HG03097 (cell line): ENCODE results near the gene STK11.
"Not testable (repeated sequence)": the region's sequence is repeated elsewhere in the genome, so short reads cannot be mapped to it uniquely, and the experiment has no call there.

Experiments
- ATAC-seq: cut with Tn5 transposase; IDR thresholded peaks from one replicate; pipeline ENCODE4 v1.9.1; 2021; ENCODE audit not compliant: unreplicated experiment, low FRiP score

The STK11 gene

DNA sequence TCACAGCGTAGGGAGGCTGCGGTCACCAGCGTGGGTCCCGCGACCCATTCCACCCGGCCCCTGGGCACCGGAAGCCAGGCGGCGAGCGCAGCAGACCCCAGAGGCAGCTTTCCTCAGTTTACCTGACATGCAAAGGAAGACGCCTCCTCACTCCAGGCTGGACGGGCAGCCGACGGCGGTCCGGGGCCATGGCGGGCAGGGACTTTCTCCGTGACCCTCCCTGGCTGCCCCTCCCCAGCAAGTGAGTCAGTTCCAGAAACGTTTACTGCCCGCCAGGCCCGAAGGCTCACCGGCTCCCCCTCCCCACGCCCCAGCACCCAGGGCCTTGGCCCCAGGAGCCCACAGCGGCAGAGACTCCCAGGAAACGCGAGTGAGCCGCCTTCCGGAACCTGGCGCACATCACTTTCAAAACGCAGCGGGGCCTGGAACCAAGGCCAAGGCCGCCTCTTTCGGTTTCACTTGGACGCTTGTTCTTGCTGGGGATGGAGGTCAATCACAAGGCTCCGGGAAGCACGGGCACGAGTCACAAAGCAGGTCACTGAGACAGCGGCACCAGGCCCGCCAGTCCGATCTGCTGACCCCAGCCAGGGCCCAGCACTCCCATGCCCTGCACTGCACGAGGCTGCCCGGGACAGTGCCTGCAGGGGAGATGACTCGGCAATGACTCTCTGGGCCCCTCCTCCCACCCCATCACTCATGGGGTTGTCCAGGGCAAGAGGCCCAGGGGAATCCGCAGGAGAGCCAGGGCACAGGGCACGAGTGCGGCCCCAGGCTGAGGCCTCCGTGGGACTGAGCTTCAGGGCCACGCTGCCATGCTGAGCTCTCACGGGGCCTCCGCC lies 36.8 kb upstream of the STK11 start:
- no peak for ATAC-seq

DNA sequence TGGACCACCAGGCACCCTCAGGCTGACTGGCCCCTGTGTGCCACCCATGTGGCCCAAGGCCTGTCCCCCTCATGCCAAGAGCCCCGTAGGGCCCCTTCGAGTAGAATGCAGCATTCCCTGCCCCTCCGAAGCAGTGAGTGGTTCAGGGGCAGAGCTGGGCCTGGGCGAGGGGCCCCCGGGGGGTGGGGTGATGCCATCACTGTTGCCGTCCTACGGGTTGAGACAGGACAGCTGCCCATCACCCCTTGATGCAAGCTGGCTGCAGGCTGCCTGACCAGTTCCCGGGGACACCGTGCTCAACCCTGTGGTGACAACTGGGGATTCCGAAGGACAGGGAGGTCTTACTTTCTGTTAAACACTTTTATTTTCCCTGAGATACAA lies 36.2 kb upstream of the STK11 start:
- no peak for ATAC-seq

DNA sequence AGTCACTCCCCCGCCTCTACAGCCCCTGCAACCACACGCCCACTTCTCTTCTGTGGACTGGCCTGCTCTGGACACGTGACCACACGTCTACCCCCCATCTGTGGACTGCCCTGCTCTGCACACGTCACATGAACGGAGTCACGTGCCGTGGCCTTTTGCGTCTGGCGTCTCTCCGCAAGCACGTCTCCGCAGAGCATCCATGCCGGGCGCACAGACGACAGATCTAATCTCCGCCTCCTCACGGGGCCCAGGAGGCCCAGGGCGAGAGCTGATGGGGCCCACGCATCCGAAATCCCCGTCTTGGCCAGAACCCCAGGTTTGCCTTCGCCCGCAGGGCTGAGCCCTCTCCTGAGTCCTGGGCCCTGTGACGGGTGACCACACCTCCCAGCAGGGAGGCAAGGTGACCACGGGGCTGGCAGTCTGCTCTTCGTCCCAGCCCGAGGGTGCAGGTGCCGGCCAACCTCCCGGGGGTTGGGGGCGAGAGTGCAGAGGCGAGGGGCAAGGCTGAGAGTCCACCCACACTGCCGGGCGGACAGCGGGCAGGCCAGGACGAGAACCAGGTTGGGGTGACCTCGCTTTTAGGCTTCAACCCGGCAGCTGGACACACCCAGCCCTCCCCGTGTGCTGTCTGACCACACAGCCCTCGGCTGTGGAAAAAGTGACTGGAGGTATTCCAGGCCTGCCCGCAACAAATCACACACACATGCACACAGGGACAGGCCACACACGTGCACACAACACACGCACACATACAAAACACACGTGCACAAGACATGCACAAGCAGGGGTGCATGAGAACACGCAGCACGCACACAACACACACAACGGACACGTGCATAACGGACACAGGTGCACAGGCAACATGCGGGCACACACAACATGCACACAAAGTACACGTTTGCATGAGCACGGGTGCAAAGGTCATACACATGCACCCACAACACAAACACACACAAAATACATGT lies 35.4 kb upstream of the STK11 start:
- no peak for ATAC-seq

DNA sequence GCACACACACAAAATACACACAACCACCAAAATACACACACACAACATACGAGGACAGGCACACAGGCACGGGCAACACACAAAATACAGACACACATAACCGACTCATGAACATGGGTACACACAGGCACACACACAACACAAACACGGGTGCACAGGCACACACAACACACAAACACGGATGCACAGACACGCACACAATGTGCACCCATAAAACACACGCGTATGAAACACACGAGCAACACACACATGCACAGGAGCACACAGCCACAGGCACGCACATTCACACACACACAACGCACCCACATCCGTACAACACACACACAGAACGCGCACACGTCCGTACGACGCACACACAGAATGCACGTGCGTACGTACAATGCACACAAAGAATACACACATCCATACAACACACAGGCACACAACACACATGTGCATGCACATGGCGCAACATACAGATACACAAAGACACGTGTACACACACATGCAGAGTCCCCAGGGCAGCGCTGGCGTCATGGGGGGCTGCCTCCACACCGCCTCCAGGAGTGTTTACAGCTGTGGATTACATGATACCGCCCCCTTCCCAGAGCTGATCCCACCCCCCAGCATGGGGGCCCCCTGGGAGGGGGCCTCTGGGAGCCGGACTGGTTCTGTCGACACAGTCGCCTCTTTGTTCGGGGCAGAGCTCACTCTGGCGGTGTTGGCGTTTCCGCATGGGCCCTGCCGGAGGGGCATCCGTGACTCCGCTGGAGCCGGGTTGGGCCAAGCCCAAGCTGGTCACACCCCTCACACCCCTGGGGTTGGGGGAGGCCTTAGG lies 34.4 kb upstream of the STK11 start:
- ATAC-seq = no peak

DNA sequence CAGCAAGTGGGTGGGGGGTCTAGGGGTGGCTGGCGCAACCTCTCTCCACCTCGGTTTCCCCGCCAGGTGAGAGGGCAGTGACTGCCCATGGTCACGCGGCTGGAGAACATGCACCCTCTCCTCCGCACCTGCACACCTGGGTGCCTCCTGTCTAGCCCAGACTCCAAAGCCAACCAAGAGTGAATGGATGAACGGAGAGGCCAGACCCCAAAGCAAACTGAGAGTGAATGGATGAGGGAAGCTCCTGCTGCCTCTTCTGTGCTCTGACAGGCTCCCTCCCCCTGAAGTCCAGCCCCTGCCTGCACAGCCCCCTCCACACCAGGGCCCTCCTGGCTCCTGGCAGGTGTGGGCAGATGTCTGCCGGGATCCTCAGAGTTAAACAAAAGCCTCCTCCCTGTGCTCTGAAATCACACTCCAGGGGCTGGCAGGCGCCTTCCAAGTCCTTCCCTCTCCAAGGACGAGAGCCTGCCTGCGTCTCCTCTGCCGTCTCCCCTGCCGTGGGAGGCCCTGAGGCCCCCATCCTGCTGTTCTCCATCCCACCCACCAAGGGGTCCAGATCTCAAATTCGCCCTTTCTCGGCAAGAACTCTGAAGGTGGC lies 33.7 kb upstream of the STK11 start:
- ATAC-seq = no peak

DNA sequence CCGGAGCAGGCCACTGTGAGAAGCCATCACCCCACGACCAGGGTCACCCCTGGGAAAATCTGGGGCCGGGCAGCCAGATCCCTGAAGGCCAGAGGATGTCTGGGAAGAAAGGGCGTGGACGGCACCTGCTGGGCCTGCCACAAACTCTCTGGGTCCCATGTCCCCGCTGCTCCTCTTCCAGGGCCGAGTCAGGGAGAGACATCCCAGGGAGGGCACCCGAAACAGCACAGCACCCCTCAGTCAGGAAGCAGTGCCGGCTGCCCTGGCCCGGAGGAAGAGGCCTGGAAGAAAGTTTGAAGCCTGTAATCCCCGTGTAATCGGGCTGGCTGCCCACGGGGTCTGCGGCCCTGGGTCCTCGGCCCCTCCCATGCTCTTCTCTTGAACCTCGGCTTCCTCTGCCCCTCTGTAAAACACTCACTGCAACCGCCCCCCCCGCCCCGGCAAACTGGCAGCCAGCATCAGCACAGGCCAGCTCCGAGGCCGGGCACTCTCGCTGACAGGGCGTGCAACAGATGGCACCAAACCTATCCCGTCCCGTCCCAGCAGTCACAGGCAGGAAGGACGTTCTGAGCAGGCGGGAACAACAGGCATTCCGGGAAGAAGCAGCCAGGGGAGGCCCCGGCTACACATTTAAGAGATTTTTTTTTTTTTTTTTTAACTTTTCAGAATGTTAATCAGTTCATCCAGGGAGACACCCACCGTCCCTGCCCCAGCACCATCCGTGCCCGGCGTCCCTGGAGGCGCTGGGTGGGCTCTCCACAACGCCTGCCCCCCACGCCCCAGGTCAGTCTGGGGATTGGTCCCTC lies 33.0 kb upstream of the STK11 start:
- ATAC-seq = no peak

DNA sequence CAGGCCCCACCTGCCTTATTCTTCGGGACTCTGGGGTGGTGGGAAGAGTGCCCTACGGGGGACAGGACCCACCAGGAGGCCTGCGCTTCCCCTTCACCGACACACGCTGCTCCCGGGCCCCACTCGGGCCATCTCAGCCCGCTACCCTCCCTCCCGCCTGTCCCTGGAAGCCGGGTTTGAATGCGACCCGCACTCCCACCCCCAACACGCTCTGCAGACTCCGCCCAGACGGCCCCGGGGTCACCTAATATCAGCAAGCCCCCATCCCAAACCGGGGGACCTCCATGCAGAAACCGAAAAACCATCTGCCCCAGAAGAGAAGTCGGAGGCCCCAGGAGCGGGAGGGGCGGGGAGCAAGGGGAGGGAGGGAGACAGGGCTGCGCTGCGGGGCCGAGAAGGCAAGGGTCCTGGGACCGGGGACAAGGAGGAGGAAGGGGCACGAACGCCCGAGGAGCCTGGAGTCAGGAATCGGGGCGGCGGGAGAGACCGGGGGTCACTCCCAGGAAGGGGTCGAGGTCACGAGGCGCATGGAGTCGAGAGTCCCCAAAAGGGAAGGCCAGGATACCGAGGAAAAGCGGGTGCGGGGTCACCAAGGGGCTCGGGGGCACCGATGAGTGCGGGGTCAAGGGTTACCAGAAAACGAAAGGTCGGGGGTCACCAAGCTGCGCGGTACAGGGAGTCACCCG lies 32.3 kb upstream of the STK11 start:
- no peak for ATAC-seq

DNA sequence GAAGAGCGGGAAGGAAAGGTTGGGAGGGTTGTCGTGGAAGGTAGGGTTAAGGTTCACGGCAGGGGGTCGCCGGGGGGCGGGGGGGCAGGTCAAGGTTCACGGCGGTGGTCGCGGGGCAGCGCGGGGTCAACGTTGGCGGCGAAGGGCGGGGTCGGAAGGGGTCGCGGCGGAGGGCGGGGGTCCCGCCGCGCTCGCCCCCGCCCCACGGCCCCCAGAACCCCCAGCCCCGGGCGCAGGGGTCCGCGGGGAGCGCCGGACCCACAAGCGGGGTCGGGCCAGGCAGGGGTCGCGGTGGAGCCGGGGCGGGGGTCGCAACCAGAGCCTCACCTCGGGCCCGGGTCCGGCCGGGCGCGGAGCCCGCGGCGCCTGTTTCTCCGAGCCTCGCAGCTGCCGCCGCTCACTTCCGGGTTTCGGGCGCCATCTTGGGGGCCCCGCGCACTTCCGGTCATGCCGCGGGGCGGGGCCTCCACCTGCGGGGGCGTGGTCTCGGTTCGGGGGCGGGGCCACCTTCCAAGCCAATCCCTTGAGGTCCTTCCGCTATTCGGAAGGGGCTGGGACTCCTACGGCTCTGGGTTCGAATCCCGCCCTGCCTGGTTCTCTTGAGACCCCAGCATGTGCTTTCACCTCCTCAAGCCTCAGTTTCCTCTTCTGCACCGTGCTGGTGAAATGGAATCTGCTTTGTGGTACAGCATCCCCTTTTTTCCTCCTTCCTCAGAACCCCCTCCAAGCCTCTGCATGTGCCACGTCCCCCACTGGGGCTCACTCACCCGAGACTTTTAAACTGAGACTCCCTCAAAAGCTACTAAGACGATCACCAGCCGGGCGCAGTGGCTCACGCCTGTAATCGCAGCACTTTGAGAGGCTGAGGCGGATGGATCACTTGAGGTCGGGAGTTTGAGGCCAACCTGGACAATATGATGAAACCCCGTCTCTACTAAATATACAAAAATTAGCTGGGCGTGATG lies 31.5 kb upstream of the STK11 start, which contains the start of gene SBNO2:
SBNO2 (minus strand) TSS at position 424 of the 965 bp plus-strand sequence. CDS start 19,992 bp downstream, outside the sequence.
- ATAC-seq = peak; percentile 49

DNA sequence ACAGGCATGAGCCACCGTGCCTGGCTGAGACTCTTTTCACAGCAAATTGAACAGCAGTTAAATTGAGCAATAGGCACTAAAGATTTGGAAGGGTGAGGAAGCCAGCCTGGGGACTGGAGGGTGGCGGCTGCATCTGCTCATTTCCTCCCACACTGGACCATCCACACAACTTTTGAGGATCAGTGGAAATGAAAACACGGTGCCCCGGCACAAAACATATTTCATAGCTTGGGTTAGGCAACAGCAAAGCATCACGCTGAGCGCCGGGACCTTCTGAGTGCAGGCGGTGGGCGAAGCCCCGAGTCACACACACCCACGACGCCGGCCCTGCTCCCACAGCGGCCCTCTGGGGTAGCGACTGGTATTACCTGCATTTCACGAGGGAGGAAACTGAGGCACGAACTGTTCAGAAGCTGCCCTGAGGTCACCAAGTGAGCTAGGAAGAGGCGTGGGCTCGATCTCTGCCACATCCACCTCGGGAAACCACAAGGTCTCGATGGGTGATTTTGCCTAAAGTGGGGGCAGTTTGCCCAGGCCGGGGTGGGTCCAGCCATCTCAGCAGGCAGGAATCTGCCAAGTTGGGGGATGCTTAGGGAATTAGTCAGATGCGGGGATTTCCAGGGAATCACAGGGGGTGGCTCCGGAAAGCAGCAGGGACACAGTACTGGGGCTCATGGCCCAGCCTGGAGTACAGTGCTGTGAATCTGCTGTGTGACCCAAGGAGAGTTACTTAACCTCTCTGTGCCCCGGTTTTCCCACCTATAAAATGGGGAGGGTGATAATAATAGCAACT lies 28.1 kb upstream of the STK11 start:
- ATAC-seq = no peak

DNA sequence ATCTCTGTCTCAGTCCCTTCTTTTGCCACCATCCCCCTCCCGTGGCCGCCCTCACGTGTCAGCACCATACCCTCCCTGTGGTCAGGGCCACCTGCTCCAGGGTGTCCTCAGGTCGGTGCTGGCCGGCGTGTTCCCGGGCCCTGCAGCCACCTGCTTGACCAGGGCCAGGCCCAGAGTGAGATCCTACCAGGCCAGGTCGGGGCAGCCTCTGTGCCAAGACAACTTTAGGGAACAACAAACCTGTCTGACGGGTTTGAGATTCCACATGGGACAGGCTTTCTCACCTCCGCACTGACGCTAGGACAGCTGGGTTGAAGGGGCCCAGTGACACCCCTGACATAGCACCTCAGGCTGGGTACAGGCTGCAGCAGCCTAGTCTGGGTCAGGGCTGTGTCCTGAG lies 24.0 kb upstream of the STK11 start:
- no peak for ATAC-seq

DNA sequence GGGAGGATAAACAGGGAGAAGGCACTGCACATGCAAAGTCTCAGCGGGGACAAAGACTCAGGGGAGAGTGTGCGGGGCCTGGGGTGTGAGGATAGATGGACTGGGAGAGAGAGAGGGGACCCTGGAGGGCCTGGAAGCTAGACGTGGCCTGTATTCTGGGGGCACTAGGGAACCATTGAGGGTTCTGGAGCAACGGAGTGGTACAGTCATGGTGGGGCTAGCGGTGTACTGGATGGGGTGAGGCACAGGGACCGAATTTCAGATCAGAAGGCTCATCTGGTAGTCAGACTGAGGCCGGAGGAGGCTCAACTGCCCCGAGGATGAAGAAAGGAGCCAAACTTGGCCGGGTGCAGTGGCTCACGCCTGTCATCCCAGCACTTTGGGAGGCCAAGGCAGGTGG lies 23.5 kb upstream of the STK11 start:
- ATAC-seq = no peak

DNA sequence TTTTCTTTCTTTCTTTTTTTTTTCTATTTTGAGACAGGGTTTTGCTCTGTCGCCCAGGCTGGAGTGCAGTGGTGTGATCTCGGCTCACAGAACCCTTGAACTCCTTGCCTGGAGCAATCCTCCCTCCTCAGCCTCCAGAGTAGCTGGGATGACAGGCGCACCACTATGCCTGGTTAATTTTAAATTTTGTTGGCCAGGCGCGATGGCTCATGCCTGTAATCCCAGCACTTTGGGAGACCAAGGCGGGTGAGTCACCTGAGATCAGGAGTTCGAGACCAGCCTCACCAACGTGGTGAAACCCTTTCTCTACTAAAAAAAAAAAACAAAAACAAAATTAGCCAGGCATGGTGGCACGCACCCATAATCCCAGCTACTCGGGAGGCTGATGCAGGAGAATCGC lies 22.9 kb upstream of the STK11 start:
- no peak for ATAC-seq

DNA sequence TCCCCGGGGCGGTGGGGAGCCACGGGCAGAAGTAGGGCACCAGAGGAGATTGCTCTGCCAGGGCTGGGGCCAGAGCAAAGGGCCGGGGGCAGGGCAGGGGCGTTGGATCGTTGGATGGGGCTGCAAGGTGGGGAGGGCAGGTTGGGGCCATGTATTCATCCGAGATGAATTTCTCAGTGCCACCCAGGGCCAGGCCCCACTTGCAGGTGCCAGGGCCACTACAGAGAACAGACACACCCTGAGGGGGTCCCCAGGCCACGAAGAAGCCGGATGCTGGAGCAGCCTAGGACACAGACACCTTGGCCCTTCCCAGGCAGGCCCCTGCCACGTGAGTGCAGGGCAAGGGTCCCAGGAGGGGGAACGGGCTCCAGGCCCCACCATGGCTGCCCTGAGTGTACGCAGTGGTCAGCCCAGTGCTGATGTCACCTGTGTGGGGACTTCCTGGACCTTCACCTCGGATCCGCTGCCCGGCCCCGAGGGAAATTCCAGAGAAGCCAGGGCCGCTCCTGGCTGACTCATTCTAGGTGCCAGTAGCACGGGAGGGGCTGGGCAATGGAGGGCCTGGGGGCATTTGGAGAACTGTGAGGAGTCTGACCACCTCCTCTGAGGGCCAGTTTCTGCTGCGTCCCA lies 21.9 kb upstream of the STK11 start:
- no peak for ATAC-seq

DNA sequence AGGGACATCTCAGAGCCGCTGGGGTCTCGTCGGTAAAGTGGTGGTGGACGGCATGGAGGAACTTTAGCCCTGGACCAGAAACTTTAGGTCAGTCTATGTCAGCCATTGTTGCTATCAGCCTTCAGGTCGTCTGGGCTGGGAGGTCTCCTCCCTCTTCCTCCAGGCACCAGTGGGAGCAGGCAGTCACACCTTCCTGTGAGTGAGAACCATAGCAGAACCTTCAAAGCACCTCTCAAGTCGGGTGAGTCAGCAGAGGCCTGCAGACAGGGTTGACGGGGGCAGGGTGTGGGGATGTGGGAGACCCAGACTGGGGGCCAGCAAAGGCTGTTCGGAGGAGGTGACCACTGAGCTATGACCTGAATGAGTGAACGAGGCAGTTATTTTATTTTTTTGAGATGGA lies 16.2 kb upstream of the STK11 start:
- ATAC-seq = no peak

DNA sequence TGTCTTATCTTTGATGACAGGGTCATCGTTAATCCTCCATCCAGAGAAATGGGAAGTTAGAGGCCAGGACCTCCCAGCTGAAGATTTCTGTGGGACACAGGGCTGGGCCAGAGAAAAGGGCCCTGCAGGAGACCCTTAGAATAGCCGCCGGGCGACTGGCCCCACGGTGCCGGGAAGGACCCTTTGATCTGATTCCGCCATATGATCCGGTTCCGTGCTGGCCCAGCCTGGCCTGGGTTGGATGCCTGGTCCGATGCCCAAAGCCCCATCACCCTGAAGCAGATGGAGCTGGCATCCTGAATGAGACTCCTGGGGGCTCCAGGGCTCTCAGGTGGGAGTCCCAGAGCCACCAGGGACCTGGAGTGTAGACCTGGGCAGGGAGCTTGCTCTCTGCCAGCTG lies 6.0 kb upstream of the STK11 start:
- ATAC-seq = no peak

DNA sequence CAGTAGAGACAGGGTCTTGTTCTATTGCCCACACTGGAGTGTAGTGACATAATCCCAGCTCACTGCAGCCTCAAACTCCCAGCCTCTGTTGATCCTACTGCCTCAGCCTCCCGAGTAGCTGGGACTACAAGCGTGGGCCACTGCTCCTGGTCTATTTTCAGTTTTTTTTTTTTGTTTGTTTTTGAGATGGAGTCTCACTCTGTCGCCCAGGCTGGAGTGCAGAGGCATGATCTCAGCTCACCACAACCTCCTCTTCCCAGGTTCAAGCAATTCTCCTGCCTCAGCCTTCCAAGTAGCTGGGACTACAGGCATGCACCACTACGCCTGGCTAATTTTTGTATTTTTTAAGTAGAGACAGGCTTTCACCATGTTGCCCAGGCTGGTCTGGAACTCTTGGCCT lies 5.0 kb upstream of the STK11 start:
- ATAC-seq = not testable (repeated sequence)
